Upper lobe of left lung (tissue), 4 donors: ENCODE measurements around the gene ACACA.

ENCODE experiments used
- CTCF ChIP-seq, 6 experiments: fragments of 450-650 bp in 4 of 6; fragments of 200-600 bp in 2 of 6; sonication (generic) in 2 of 6; IDR thresholded peaks; one replicate each; pipeline ENCODE4 v1.5.1; 2016 to 2019; ENCODE audit warnings: antibody characterized with exemption in 6 of 6
- POLR2A ChIP-seq, 4 donors: fragments of 450-650 bp; IDR thresholded peaks; one replicate each; pipeline ENCODE4 v1.5.1; 2016 to 2017; ENCODE audit warnings: antibody characterized with exemption in 4 of 4, mild to moderate bottlenecking in 2 of 4
- POLR2AphosphoS5 ChIP-seq, 2 donors: sonication (generic); formaldehyde crosslinking; IDR thresholded peaks; one replicate each; pipeline ENCODE4 v1.5.1; 2017; ENCODE audit warnings: antibody characterized with exemption in 2 of 2

- TF ChIP-seq POLR2A (IDR thresholded peaks at IDR 0.05): no peak
- no peak for TF ChIP-seq CTCF (IDR thresholded peaks at IDR 0.05)
- no peak for TF ChIP-seq POLR2AphosphoS5 (IDR thresholded peaks at IDR 0.05)
Observed at GRCh38 chr17:37255432-37255831, 151.2 kb downstream of the ACACA start.
